GM18519 (cell line): ENCODE results near the gene GAREM2.

Experiments
- ATAC-seq: cut with Tn5 transposase; IDR thresholded peaks from one replicate; pipeline ENCODE4 v1.9.1; 2021; ENCODE audit warnings: mild to moderate bottlenecking, moderate library complexity; ENCODE audit not compliant: unreplicated experiment, low FRiP score

Gene GAREM2

GRCh38 chr2:26185954-26186770 is 13.3 kb downstream of the GAREM2 start:
- no peak for ATAC-seq

GRCh38 chr2:26187114-26187513 is 14.2 kb downstream of the GAREM2 start:
- no peak for ATAC-seq

- no peak for ATAC-seq
Observed at GRCh38 chr2:26187537-26188104, 14.7 kb downstream of the GAREM2 start.

GRCh38 chr2:26189123-26189522 is 16.2 kb downstream of the GAREM2 start:
- no peak for ATAC-seq

- ATAC-seq: no peak
Observed at GRCh38 chr2:26189751-26190150, 16.9 kb downstream of the GAREM2 start.

GRCh38 chr2:26190369-26190768 is 17.5 kb downstream of the GAREM2 start:
- ATAC-seq: no peak

- ATAC-seq: no peak
Observed at GRCh38 chr2:26191316-26192159, 18.6 kb downstream of the GAREM2 start.

GRCh38 chr2:26193578-26194231 is 20.8 kb downstream of the GAREM2 start:
- ATAC-seq: no peak

- no peak for ATAC-seq
Observed at GRCh38 chr2:26195040-26195984, 22.4 kb downstream of the GAREM2 start.

- no peak for ATAC-seq
Observed at GRCh38 chr2:26196683-26197418, 24.0 kb downstream of the GAREM2 start.

- ATAC-seq: no peak
Observed at GRCh38 chr2:26197516-26197915, 24.6 kb downstream of the GAREM2 start.

GRCh38 chr2:26202981-26203490 is 30.1 kb downstream of the GAREM2 start:
- no peak for ATAC-seq

- ATAC-seq: no peak
Observed at GRCh38 chr2:26203906-26204305, 31.0 kb downstream of the GAREM2 start.

- ATAC-seq: no peak
Observed at GRCh38 chr2:26212011-26212410, 39.1 kb downstream of the GAREM2 start.

- ATAC-seq: no peak
Observed at GRCh38 chr2:26214759-26215158, 41.9 kb downstream of the GAREM2 start.

GRCh38 chr2:26215833-26216232 is 42.9 kb downstream of the GAREM2 start:
- no peak for ATAC-seq

GRCh38 chr2:26216587-26216986 is 43.7 kb downstream of the GAREM2 start:
- no peak for ATAC-seq

- no peak for ATAC-seq
Observed at GRCh38 chr2:26217720-26218119, 44.8 kb downstream of the GAREM2 start.

GRCh38 chr2:26223018-26223417 is 50.1 kb downstream of the GAREM2 start:
- ATAC-seq: no peak
